HL-60 (cell line): ENCODE results near the gene AP3D1.

Experiments
- DNase-seq, 2 experiments: peaks; one replicate each; pipeline ENCODE4 v3.0.0-alpha.2; 2010 to 2020; ENCODE audit warnings: low read depth in 1 of 2, low spot score in 1 of 2
- H3K27ac ChIP-seq: fragments of 250-450 bp; sonication (Bioruptor Pico); replicated peaks from 2 replicates; pipeline ENCODE4 v1.5.1; 2020; ENCODE audit warnings: mild to moderate bottlenecking, moderate library complexity
- H3K27me3 ChIP-seq: fragments of 250-450 bp; sonication (Bioruptor Pico); 2 replicates; pipeline ENCODE4 v1.5.1; 2021; ENCODE audit warnings: mild to moderate bottlenecking, moderate library complexity; ENCODE audit not compliant: insufficient read depth, poor library complexity, severe bottlenecking
- H3K4me3 ChIP-seq: replicated peaks from 2 replicates; pipeline ENCODE4 v1.5.1; 2011; ENCODE audit warnings: mild to moderate bottlenecking, control low read depth, low read length; ENCODE audit not compliant: insufficient read depth
- GABPA ChIP-seq: IDR thresholded peaks from 2 replicates; pipeline ENCODE4 v1.6.1; 2012; ENCODE audit warnings: low read depth
- POLR2AphosphoS5 ChIP-seq: IDR thresholded peaks from 2 replicates; pipeline ENCODE4 v1.6.1; 2012; ENCODE audit warnings: low read depth
- SPI1 ChIP-seq: IDR thresholded peaks from 2 replicates; pipeline ENCODE4 v1.6.1; 2012; ENCODE audit warnings: low read depth, mild to moderate bottlenecking, borderline replicate concordance
- TF ChIP-seq, protein P1 (sequence below): IDR thresholded peaks from 2 replicates; pipeline ENCODE4 v1.6.1; 2012; ENCODE audit warnings: low read depth; ENCODE audit not compliant: insufficient replicate concordance
- TF ChIP-seq, protein P2 (sequence below): IDR thresholded peaks from one replicate; pipeline ENCODE4 v1.5.1; 2011; ENCODE audit warnings: low read length, control low read depth, inconsistent platforms; ENCODE audit not compliant: insufficient read depth

The AP3D1 gene

DNA sequence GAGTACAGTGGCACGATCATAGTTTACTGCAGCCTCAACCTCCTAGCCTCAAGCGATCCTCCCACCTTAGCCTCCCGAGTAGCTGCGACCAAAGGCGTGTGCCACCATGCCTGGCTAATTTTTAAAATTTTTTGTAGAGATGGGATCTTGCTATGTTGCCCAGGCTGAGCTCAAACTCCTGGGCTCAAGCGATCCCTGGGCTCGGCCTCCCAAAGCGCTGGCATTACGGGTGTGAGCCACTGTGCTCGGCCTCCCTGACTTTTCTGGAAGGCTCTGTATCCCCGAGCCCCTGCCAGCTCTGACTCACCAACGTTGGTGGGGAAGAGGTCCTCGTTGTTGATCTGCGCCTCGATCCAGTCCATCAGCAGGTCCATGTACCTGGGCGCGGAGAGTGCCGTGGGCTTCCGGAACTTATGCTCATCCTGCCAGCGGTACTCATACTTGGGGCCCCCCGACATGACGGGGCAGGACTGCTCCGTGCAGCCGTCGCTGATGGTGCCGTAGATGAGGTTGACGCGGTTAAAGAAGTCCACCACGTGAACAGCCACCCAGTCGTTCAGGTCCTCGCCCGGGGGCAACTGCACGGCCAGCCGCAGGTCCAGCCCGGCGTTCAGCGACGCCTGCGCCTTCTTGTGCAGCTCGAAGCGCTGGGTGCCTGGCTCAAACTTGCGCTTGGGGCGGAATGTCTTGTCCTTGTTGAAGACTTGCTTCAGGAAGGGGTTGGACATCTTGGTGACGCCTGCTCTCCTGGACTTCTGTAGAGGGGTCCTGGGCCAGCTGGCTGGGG lies 73.3 kb downstream of the AP3D1 start:
- DNase-seq = no peak
- no peak overlapping the region for H3K27ac ChIP-seq
- TF ChIP-seq, protein P1, sequence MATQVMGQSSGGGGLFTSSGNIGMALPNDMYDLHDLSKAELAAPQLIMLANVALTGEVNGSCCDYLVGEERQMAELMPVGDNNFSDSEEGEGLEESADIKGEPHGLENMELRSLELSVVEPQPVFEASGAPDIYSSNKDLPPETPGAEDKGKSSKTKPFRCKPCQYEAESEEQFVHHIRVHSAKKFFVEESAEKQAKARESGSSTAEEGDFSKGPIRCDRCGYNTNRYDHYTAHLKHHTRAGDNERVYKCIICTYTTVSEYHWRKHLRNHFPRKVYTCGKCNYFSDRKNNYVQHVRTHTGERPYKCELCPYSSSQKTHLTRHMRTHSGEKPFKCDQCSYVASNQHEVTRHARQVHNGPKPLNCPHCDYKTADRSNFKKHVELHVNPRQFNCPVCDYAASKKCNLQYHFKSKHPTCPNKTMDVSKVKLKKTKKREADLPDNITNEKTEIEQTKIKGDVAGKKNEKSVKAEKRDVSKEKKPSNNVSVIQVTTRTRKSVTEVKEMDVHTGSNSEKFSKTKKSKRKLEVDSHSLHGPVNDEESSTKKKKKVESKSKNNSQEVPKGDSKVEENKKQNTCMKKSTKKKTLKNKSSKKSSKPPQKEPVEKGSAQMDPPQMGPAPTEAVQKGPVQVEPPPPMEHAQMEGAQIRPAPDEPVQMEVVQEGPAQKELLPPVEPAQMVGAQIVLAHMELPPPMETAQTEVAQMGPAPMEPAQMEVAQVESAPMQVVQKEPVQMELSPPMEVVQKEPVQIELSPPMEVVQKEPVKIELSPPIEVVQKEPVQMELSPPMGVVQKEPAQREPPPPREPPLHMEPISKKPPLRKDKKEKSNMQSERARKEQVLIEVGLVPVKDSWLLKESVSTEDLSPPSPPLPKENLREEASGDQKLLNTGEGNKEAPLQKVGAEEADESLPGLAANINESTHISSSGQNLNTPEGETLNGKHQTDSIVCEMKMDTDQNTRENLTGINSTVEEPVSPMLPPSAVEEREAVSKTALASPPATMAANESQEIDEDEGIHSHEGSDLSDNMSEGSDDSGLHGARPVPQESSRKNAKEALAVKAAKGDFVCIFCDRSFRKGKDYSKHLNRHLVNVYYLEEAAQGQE = no peak
- TF ChIP-seq SPI1 = no peak
- TF ChIP-seq, protein P2, sequence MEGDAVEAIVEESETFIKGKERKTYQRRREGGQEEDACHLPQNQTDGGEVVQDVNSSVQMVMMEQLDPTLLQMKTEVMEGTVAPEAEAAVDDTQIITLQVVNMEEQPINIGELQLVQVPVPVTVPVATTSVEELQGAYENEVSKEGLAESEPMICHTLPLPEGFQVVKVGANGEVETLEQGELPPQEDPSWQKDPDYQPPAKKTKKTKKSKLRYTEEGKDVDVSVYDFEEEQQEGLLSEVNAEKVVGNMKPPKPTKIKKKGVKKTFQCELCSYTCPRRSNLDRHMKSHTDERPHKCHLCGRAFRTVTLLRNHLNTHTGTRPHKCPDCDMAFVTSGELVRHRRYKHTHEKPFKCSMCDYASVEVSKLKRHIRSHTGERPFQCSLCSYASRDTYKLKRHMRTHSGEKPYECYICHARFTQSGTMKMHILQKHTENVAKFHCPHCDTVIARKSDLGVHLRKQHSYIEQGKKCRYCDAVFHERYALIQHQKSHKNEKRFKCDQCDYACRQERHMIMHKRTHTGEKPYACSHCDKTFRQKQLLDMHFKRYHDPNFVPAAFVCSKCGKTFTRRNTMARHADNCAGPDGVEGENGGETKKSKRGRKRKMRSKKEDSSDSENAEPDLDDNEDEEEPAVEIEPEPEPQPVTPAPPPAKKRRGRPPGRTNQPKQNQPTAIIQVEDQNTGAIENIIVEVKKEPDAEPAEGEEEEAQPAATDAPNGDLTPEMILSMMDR = no peak
- H3K4me3 ChIP-seq = no peak overlapping the region
- no peaks in the 10 kb centered on the region for H3K27me3 ChIP-seq

DNA sequence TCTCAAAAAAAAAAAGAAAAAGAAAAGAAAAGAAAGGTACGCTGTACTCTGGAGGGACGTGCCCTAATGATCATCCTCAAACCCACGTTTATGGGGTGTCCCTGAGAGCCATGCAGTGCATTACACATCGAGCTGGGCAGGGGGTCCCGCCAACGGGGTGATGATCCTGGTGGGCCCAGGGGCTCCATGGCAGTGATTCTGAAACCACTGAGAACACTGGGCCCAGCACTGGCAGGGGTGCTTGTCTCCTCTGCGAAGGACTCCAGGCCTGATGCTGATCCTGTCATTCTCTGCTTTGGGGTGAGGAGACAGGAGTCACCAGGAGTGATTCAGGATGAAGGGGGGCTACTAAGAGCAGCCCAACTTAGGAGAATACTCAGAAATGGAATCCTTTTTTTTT lies 74.0 kb downstream of the AP3D1 start:
- no peak overlapping the region for H3K4me3 ChIP-seq
- H3K27me3 ChIP-seq = no peaks in the 10 kb centered on the region
- no peak overlapping the region for H3K27ac ChIP-seq
- no peak for DNase-seq
- TF ChIP-seq GABPA = no peak
- no peak for TF ChIP-seq POLR2AphosphoS5
- TF ChIP-seq SPI1 = no peak
- TF ChIP-seq, protein P2 = no peak
- TF ChIP-seq, protein P1 = no peak

DNA sequence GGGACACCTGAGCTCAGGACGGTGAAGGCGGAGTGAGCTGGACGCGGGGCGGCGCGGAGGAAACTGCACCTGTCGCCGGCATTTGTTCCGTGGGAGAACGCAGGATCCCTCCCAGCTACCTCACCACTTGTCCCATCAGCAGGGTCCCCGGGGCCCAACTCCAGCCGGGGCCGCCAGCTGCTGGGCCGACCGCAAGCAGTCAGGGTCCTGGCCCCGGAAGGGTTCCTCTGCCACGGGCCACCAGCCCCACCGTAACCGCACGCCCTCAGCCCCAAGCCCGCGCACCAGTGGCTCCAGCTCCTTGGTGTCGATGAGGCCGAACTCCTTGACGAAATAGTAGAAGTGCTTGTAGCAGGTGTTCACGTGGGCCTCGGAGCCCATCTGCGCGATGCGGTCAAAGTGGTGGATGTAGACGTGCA lies 74.8 kb downstream of the AP3D1 start:
- no peak for TF ChIP-seq SPI1
- TF ChIP-seq, protein P2 = no peak
- TF ChIP-seq, protein P1 = no peak
- TF ChIP-seq GABPA = no peak
- TF ChIP-seq POLR2AphosphoS5 = no peak
- no peak overlapping the region for H3K4me3 ChIP-seq
- no peaks in the 10 kb centered on the region for H3K27me3 ChIP-seq
- H3K27ac ChIP-seq = no peak overlapping the region
- DNase-seq = no peak
